HepG2 (cell line): ENCODE measurements around the gene PRSS36. TPM values are rescaled to one million over a fixed set of nuclear protein-coding genes. Genes with fewer than 3 reads are reported as not detected.
A peak's percentile ranks its signal among the peaks of the same experiment; 100 is the strongest.

Experiments used
- ATF7 ChIP-seq, 2 experiments: fragments of 450-650 bp in 1 of 2; sonication (generic) in 1 of 2; formaldehyde crosslinking in 1 of 2; IDR thresholded peaks; 2 replicates each; pipeline versions ENCODE4 v1.4.0 to v1.6.1; 2016 to 2020; ENCODE audit warnings: antibody characterized with exemption in 1 of 2, mild to moderate bottlenecking in 1 of 2, missing genetic modification reagents in 1 of 2
- CHCHD3 ChIP-seq: sonication (generic); formaldehyde crosslinking; IDR thresholded peaks from 2 replicates; pipeline ENCODE4 v1.8.0; 2022; ENCODE audit warnings: mild to moderate bottlenecking, missing genetic modification reagents, moderate library complexity
- CTCF ChIP-seq: sonication (generic); formaldehyde crosslinking; IDR thresholded peaks from 2 replicates; pipeline ENCODE4 v1.5.0; 2020; ENCODE audit warnings: mild to moderate bottlenecking, missing genetic modification reagents, moderate library complexity
- DNMT1 ChIP-seq: sonication (generic); formaldehyde crosslinking; IDR thresholded peaks from 2 replicates; pipeline ENCODE4 v1.5.1; 2020; ENCODE audit warnings: mild to moderate bottlenecking, missing genetic modification reagents
- REST ChIP-seq, 2 experiments: IDR thresholded peaks; 2 replicates each; pipeline ENCODE4 v1.6.1; 2011 to 2012; ENCODE audit warnings: low read length in 2 of 2, borderline replicate concordance in 1 of 2, low read depth in 1 of 2, mild to moderate bottlenecking in 1 of 2, moderate library complexity in 1 of 2
- SIN3A ChIP-seq: IDR thresholded peaks from 2 replicates; pipeline ENCODE4 v1.6.1; 2011; ENCODE audit warnings: low read depth, mild to moderate bottlenecking, control low read depth, low read length, borderline replicate concordance
- THAP7 ChIP-seq: sonication (generic); formaldehyde crosslinking; IDR thresholded peaks from 2 replicates; pipeline ENCODE4 v1.8.1; 2023; ENCODE audit warnings: mild to moderate bottlenecking, missing genetic modification reagents
- ZC3H13 ChIP-seq: sonication (generic); formaldehyde crosslinking; IDR thresholded peaks from 2 replicates; pipeline ENCODE4 v1.8.1; 2023; ENCODE audit warnings: mild to moderate bottlenecking, missing genetic modification reagents, moderate library complexity
- ZFP91 ChIP-seq: sonication (generic); formaldehyde crosslinking; IDR thresholded peaks from 2 replicates; pipeline ENCODE4 v1.9.0; 2022; ENCODE audit warnings: missing genetic modification reagents, mild to moderate bottlenecking, borderline replicate concordance
- ZNF343 ChIP-seq: sonication (generic); formaldehyde crosslinking; IDR thresholded peaks from 2 replicates; pipeline ENCODE4 v1.4.0; 2020; ENCODE audit warnings: mild to moderate bottlenecking, missing genetic modification reagents
- ZNF362 ChIP-seq: sonication (generic); formaldehyde crosslinking; IDR thresholded peaks from 2 replicates; pipeline ENCODE4 v1.4.0; 2020; ENCODE audit warnings: missing genetic modification reagents, mild to moderate bottlenecking, borderline replicate concordance
- ZNF510 ChIP-seq: sonication (generic); formaldehyde crosslinking; IDR thresholded peaks from 2 replicates; pipeline ENCODE4 v1.4.0; 2020; ENCODE audit warnings: low read depth, mild to moderate bottlenecking, missing genetic modification reagents
- ZNF572 ChIP-seq: sonication (generic); formaldehyde crosslinking; IDR thresholded peaks from 2 replicates; pipeline ENCODE4 v1.5.1; 2020; ENCODE audit warnings: mild to moderate bottlenecking, missing genetic modification reagents
- ZNF660 ChIP-seq: sonication (generic); formaldehyde crosslinking; IDR thresholded peaks from 2 replicates; pipeline ENCODE4 v1.5.1; 2020; ENCODE audit warnings: mild to moderate bottlenecking, low read depth, missing genetic modification reagents, borderline replicate concordance
- ZNF878 ChIP-seq: sonication (generic); formaldehyde crosslinking; IDR thresholded peaks from 2 replicates; pipeline ENCODE4 v1.8.1; 2023; ENCODE audit warnings: mild to moderate bottlenecking, missing genetic modification reagents, moderate library complexity
- ZSCAN9 ChIP-seq: IDR thresholded peaks from 2 replicates; pipeline ENCODE4 v1.6.1; 2016; ENCODE audit warnings: borderline replicate concordance
- polyA plus RNA-seq, 8 experiments: library from polyadenylated mRNA; depleted of rRNA in 3 of 8; stranded (reverse) in 7 of 8; unstranded in 1 of 8; fragments of >200 nt; fragmentation: Illumina TruSeq in 4 of 8; extraction: Trizol in 4 of 8; gene quantifications; 2 replicates each; pipeline versions ENCODE4 v1.2.1 to v1.2.3, GENCODE V29; 2011 to 2016; ENCODE audit warnings: low read depth in 4 of 8, missing spikeins in 1 of 8, mixed read lengths in 1 of 8; ENCODE audit not compliant: insufficient read depth in 1 of 8
- total RNA-seq, 5 experiments: library from RNA; depleted of rRNA; stranded (reverse); fragments of >200 nt; fragmentation: Illumina TruSeq; extraction: Trizol; gene quantifications; 2 replicates each; pipeline ENCODE4 v1.2.3, GENCODE V29; 2016; ENCODE audit warnings: low read depth in 1 of 5

PRSS36 gene
- total and polyA plus RNA-seq, 2 of the 13 experiments (the other 11 are each of a cell fraction or from before 2014, with no cell fraction given) = 1.5 to 2.1 TPM

GRCh38 chr16:31138621-31139578 is 11.0 kb downstream of the PRSS36 start (continued):
- no peak; the same call in 1 of the 2 replicates for TF ChIP-seq CTCF
- no peak for TF ChIP-seq ZC3H13 (CRISPR knock-in tag)
- TF ChIP-seq DNMT1 = 0 out of 2 replicates have a peak, but pooled peaks have one; percentile 15
- TF ChIP-seq ZNF878 (CRISPR knock-in tag) = no peak
- peak; percentile 75 for TF ChIP-seq ZFP91 (CRISPR knock-in tag)
- no peak for TF ChIP-seq ZNF660 (CRISPR knock-in tag)
- TF ChIP-seq ZNF343 (CRISPR knock-in tag) = no peak
- TF ChIP-seq ATF7 (IDR thresholded peaks at IDR 0.05) = no peak
- TF ChIP-seq ATF7 (CRISPR knock-in tag; IDR thresholded peaks at IDR 0.05) = no peak
- TF ChIP-seq CHCHD3 (CRISPR knock-in tag) = no peak
- peak; percentile 57; the same call in 1 of the 2 replicates for TF ChIP-seq SIN3A
- no peak for TF ChIP-seq ZNF362
- TF ChIP-seq ZNF510 (CRISPR knock-in tag) = no peak
- TF ChIP-seq ZNF572 (CRISPR knock-in tag) = 0 out of 2 replicates have a peak, but pooled peaks have one; percentile 38
- peak in 1 of 2 experiments; percentile 69 for TF ChIP-seq REST (IDR thresholded peaks at IDR 0.05; ENCODE audit: borderline replicate concordance in 1 of 2, low read depth in 1 of 2, low read length in 2 of 2)
- no peak for TF ChIP-seq ZSCAN9
- TF ChIP-seq THAP7 = peak; percentile 92
